Measurements from ENCODE around the gene SLC36A4. TPM values are rescaled to one million over a fixed set of nuclear protein-coding genes. Genes with fewer than 3 reads are reported as not detected.

The SLC36A4 gene
- total RNA-seq, 5 donors from 2014 or later (not counting 1 experiment from before 2014, with no cell fraction given): 13.3 to 21.8 (median 14.6) TPM

- Mint-ChIP-seq H3K4me3 (no peak overlapping the region), H3K27me3 (peaks cover 4 to 10% of the 10 kb centered on the region in 2 donors), H3K9me3 (peaks cover 6 to 18% (median 17%) of the 10 kb centered on the region in 3 donors), H3K4me1 (no peaks in the 10 kb centered on the region), H3K36me3 (no peaks in the 10 kb centered on the region), H3K27ac (no peak overlapping the region)
- no peaks in the 10 kb centered on the region for H3K36me3 ChIP-seq (ENCODE audit: control insufficient read depth in 2 of 2, extremely low read depth in 1 of 2, insufficient read depth in 1 of 2, low read length in 1 of 2)
- POLR2A ChIA-PET: no interaction called here
- no peaks in the 10 kb centered on the region for H3K4me1 ChIP-seq (ENCODE audit: control insufficient read depth in 1 of 2, extremely low read depth in 1 of 2, insufficient read depth in 2 of 2, low read length in 2 of 2)
- DNase-seq (no peak), ATAC-seq (replicated peaks in 1 of 4) (no peak)
- H3K27ac ChIP-seq (ENCODE audit: low read length): no peak overlapping the region
- CTCF ChIA-PET: no interaction called here
- H3K9me3 ChIP-seq: no peaks in the 10 kb centered on the region
- peaks cover 0 to 5% of the 10 kb centered on the region in 2 experiments for H3K27me3 ChIP-seq (replicated peaks in 1 of 2; ENCODE audit: control insufficient read depth in 2 of 2, extremely low read depth in 1 of 2, insufficient read depth in 2 of 2, low read length in 1 of 2)
- no peak overlapping the region for H3K4me3 ChIP-seq (ENCODE audit: control insufficient read depth in 1 of 2, extremely low read depth in 1 of 2, low read length in 1 of 2)
- WGBS (ENCODE audit: insufficient coverage): 48% methylated on average over 2 of the region's 2 CpGs
Measured at GRCh38 chr11:93100211-93100610, 97.6 kb downstream of the SLC36A4 start.

DNA sequence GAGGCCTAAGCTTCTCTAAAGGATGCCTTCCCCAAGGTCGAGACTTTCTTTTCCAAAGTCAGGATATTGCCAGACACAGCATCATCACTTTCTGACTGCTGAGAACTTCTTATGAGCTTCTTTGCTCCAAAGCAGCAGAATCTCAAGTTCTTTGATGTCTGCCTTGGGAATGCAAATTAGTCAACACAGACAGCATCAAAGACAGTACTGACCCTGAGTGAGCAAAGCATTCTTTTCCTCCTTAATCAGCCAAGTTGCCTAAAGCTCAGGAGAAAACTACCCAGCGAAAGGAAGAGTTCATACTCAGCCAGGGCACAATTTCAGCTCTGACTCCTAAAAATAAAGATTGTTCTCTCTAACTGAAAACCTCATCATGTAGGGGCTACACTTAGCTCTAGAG, 98.0 kb downstream of the SLC36A4 start:
- no peak overlapping the region for H3K27ac ChIP-seq (ENCODE audit: low read length)
- Mint-ChIP-seq H3K4me1 (no peaks in the 10 kb centered on the region), H3K27me3 (peaks cover 4 to 10% of the 10 kb centered on the region in 2 donors), H3K4me3 (no peak overlapping the region), H3K36me3 (no peaks in the 10 kb centered on the region), H3K27ac (no peak overlapping the region), H3K9me3 (peaks cover 10 to 22% (median 21%) of the 10 kb centered on the region in 3 donors)
- H3K4me1 ChIP-seq (ENCODE audit: control insufficient read depth in 1 of 2, extremely low read depth in 1 of 2, insufficient read depth in 2 of 2, low read length in 2 of 2): no peaks in the 10 kb centered on the region
- H3K36me3 ChIP-seq (ENCODE audit: control insufficient read depth in 2 of 2, extremely low read depth in 1 of 2, insufficient read depth in 1 of 2, low read length in 1 of 2): no peaks in the 10 kb centered on the region
- H3K4me3 ChIP-seq (ENCODE audit: control insufficient read depth in 1 of 2, extremely low read depth in 1 of 2, low read length in 1 of 2): no peak overlapping the region
- CTCF ChIA-PET: no interaction called here
- ATAC-seq (replicated peaks in 1 of 4): no peak
- POLR2A ChIA-PET: no interaction called here
- no peak for DNase-seq
- WGBS (ENCODE audit: insufficient coverage): 50% methylated on average over 2 of the region's 2 CpGs
- no peaks in the 10 kb centered on the region for H3K9me3 ChIP-seq
- H3K27me3 ChIP-seq (replicated peaks in 1 of 2; ENCODE audit: control insufficient read depth in 2 of 2, extremely low read depth in 1 of 2, insufficient read depth in 2 of 2, low read length in 1 of 2): peaks cover 0 to 5% of the 10 kb centered on the region in 2 experiments

Other genes with a start within 250 kb of the SLC36A4 start
- not detected for gene MTNR1B, start 228.3 kb downstream of the SLC36A4 start, total RNA-seq
- gene DEUP1, start 132.8 kb upstream of the SLC36A4 start, total RNA-seq: not detected